GM12865 (cell line): ENCODE results near the gene BLVRA.
"Not testable (repeated sequence)": the region's sequence is repeated elsewhere in the genome, so short reads cannot be mapped to it uniquely, and the experiment has no call there.

Experiments
- DNase-seq: peaks from one replicate; pipeline ENCODE4 v3.0.0; 2010; ENCODE audit warnings: low read depth
- H3K4me3 ChIP-seq: 2 replicates; pipeline ENCODE4 v1.5.1; 2011; ENCODE audit warnings: mild to moderate bottlenecking, low read depth, low read length, control low read depth
- CTCF ChIP-seq: IDR thresholded peaks from 2 replicates; pipeline ENCODE4 v1.5.1; 2011; ENCODE audit warnings: low read length, control low read depth, low read depth, inconsistent platforms; ENCODE audit not compliant: insufficient read depth; ENCODE audit errors: missing control alignments

BLVRA gene

DNA sequence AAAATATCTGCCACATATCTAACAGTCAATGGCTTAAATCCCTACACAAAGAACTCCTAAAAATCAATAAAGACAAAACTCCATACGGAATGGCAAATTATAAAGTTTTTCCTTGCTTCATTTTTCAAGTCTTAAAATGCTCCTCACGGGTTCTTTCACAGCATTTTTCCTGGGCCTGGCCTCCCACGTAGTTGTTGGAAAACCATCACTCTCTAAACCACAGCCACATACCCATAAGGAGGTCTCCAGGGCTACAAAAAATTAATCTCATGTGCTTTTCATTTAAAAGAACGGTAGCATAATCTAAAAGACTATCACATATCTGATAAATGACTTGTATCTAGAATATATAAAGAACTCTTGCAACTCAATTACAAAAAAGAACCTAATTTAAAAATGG lies 32.0 kb upstream of the BLVRA start:
- no peak overlapping the region for H3K4me3 ChIP-seq
- no peak for DNase-seq
- no peak for TF ChIP-seq CTCF

DNA sequence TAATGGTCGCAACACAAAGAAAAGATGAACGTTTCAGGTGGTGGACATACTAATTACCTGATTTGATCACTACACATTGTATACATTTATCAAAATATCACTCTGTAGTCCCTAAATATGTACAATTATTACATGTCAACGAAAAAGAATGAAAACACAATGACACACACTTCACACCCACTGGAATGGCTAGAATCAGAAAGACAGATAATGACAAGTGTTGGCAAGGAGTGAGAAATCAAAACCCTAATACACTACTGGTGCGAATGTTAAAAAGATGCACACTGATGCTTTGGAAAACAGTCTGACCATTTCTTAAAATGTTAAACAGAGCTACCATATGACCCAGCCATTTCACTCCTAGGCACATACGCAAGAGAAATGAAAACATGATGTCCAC lies 31.5 kb upstream of the BLVRA start:
- no peak overlapping the region for H3K4me3 ChIP-seq
- no peak for DNase-seq
- no peak for TF ChIP-seq CTCF

GRCh38 chr7:43727494-43727893 lies 31.0 kb upstream of the BLVRA start:
- no peak for DNase-seq
- H3K4me3 ChIP-seq: peak overlapping the region; percentile 19; the same call in 1 of the 2 replicates

DNA sequence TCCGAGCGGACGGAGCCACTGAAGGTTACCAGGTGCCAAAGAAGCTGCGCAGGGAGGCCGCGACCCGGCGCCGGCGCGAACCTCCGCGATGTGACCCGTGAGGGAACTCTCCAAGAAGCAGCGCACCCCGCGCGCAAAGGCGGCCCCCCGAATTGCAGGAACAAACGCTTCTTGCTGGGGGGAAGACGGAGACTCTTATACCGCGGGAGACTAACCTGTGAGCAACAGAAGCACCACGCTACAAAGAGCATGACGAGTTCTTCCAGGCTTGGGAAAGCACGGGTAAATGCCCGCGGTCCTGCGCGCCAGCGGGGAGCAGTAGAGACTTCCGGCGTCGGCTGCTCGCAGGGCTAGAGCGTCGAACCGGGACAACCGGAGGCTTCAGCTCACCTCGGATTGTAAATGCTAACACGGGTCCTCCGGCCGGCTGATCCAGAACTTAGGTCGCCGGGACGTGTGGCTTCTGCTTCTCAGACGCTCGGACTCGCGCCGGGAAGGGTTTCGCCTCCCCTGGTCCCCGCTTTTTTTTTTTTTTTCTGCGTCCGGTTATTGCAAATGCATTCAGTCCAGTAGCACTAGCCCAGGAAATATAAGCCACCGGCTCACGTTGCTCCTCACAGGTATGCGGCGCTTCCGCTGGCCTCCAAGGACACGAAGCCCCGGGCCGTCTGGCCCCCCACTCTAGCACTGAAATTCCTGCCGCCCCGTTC lies 29.1 kb upstream of the BLVRA start, which contains the start of gene COA1:
Gene COA1, minus strand, starts transcription at position 310 of the 710 bp plus-strand sequence. CDS start 80,909 bp downstream, outside the sequence.
- peak; percentile 95 for DNase-seq
- TF ChIP-seq CTCF: peak; percentile 1
- peak within 1 kb of the TSS; percentile 88 for H3K4me3 ChIP-seq

More at GRCh38 chr7:43727494-43727893, 31.0 kb upstream of the BLVRA start:
- TF ChIP-seq CTCF: no peak

GRCh38 chr7:43729924-43730248 lies 28.6 kb upstream of the BLVRA start:
- no peak for TF ChIP-seq CTCF

GRCh38 chr7:43731494-43731893 lies 27.0 kb upstream of the BLVRA start:
- not testable (repeated sequence) for H3K4me3 ChIP-seq
- DNase-seq: peak; percentile 34

More at GRCh38 chr7:43729924-43730248, 28.6 kb upstream of the BLVRA start:
- DNase-seq: no peak
- peak overlapping the region; percentile 88 for H3K4me3 ChIP-seq

GRCh38 chr7:43734575-43735332 lies 23.7 kb upstream of the BLVRA start:
- DNase-seq: peak; percentile 80
- H3K4me3 ChIP-seq: peak overlapping the region; percentile 28

DNA sequence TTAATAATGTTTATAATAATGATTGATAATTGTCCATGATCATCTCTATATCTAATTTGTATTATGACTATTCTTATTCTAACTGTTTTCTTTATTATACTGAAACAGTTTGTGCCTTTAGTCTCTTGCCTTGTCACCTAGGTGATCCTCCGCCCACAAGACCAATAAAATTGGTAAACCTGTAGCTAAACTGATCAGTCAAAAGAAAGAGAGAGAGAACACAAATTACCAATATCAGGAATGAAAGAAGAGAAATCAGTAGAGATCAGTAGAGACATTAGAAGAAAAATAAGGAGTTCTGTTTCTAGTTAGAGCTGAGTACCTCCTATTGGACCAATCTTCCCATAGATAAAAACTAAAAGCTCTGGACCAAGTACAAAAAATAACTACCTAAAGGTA lies 23.1 kb upstream of the BLVRA start:
- peak overlapping the region; percentile 26; the same call in 1 of the 2 replicates for H3K4me3 ChIP-seq
- DNase-seq: peak; percentile 55
- TF ChIP-seq CTCF: no peak
